Measurements from ENCODE around the gene GNB2.

The GNB2 gene

GRCh38 chr7:100687751-100688300 is 14.3 kb downstream of the GNB2 start:
- H3K36me3 ChIP-seq (ENCODE audit: control insufficient read depth in 2 of 2, insufficient read depth in 2 of 2, low read length in 2 of 2): peaks cover 46 to 50% of the 10 kb centered on the region in 2 donors
- peaks cover 14% of the 10 kb centered on the region in 2 donors for H3K4me1 ChIP-seq (ENCODE audit: control insufficient read depth in 2 of 2, insufficient read depth in 2 of 2, low read length in 2 of 2)
- no peaks in the 10 kb centered on the region for H3K27me3 ChIP-seq (ENCODE audit: control insufficient read depth in 2 of 2, insufficient read depth in 2 of 2, low read length in 2 of 2)
- H3K4me3 ChIP-seq (ENCODE audit: low read length in 2 of 2): no peak overlapping the region
- no peak overlapping the region for H3K27ac ChIP-seq (ENCODE audit: low read depth in 2 of 2, low read length in 2 of 2)
- no peaks in the 10 kb centered on the region for H3K9me3 ChIP-seq (ENCODE audit: control insufficient read depth in 2 of 2, low read length in 2 of 2)
- no peak overlapping the region for H3K9ac ChIP-seq (ENCODE audit: low read depth in 1 of 2, low read length in 2 of 2)

- Histone ChIP-seq H3K9me3 (ENCODE audit: control insufficient read depth in 2 of 2, low read length in 2 of 2) (no peaks in the 10 kb centered on the region), H3K27ac (ENCODE audit: low read depth in 2 of 2, low read length in 2 of 2) (no peak overlapping the region), H3K9ac (ENCODE audit: low read depth in 1 of 2, low read length in 2 of 2) (no peak overlapping the region), H3K4me3 (ENCODE audit: low read length in 2 of 2) (no peak overlapping the region), H3K27me3 (ENCODE audit: control insufficient read depth in 2 of 2, insufficient read depth in 2 of 2, low read length in 2 of 2) (no peaks in the 10 kb centered on the region), H3K4me1 (ENCODE audit: control insufficient read depth in 2 of 2, insufficient read depth in 2 of 2, low read length in 2 of 2) (peaks cover 16 to 19% of the 10 kb centered on the region in 2 donors), H3K36me3 (ENCODE audit: control insufficient read depth in 2 of 2, insufficient read depth in 2 of 2, low read length in 2 of 2) (peaks cover 42 to 45% of the 10 kb centered on the region in 2 donors)
Observed at GRCh38 chr7:100688326-100688860, 14.9 kb downstream of the GNB2 start.

DNA sequence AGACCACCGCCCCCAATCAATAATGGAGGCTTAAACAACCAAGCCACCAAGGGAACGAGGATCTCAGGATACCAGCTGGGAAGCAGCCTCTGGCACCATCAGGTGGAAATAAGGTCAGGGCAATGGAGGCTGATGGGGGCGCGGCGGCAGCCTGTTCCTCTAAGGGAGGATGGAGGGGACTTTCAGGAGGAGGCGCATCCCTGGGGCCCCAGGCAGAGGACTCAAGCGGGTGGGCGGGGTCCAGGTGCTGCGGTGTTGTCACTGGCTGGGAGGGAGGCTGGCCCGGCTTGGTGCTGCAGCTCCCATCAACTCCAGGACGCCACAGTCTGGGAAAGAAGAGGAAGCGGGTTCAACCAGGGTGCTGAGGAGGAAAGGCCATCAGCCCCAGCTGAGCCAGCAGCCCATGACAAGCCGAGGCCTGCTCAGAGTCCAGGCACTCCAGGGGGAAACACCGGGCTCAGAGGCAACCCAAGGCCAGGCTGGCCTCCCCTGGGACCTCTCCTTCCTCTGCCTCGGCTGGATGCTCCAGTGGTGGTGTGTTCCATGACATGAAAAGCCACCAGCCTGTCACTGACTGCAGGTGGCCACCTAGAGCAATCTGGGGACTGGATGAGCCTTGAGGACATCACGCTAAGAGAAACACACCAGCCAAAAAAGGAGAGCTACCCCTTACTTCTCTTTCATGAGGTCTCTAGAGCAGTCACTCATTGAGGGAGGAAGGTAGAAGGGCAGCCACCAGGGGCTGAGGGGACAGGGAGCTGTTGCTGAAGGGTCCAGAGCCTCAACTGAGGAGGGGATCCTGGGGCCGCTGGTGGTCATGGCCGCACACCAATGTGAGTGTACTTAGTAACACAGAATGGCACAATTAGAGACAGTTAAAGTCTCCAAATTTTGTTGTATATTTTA is 15.9 kb downstream of the GNB2 start:
- H3K27me3 ChIP-seq (ENCODE audit: control insufficient read depth in 2 of 2, insufficient read depth in 2 of 2, low read length in 2 of 2): no peaks in the 10 kb centered on the region
- H3K4me3 ChIP-seq (ENCODE audit: low read length in 2 of 2): no peak overlapping the region
- peaks cover 16 to 19% of the 10 kb centered on the region in 2 donors for H3K4me1 ChIP-seq (ENCODE audit: control insufficient read depth in 2 of 2, insufficient read depth in 2 of 2, low read length in 2 of 2)
- no peaks in the 10 kb centered on the region for H3K9me3 ChIP-seq (ENCODE audit: control insufficient read depth in 2 of 2, low read length in 2 of 2)
- H3K27ac ChIP-seq (ENCODE audit: low read depth in 2 of 2, low read length in 2 of 2): no peak overlapping the region
- H3K36me3 ChIP-seq (ENCODE audit: control insufficient read depth in 2 of 2, insufficient read depth in 2 of 2, low read length in 2 of 2): peaks cover 35 to 38% of the 10 kb centered on the region in 2 donors
- no peak overlapping the region for H3K9ac ChIP-seq (ENCODE audit: low read depth in 1 of 2, low read length in 2 of 2)

DNA sequence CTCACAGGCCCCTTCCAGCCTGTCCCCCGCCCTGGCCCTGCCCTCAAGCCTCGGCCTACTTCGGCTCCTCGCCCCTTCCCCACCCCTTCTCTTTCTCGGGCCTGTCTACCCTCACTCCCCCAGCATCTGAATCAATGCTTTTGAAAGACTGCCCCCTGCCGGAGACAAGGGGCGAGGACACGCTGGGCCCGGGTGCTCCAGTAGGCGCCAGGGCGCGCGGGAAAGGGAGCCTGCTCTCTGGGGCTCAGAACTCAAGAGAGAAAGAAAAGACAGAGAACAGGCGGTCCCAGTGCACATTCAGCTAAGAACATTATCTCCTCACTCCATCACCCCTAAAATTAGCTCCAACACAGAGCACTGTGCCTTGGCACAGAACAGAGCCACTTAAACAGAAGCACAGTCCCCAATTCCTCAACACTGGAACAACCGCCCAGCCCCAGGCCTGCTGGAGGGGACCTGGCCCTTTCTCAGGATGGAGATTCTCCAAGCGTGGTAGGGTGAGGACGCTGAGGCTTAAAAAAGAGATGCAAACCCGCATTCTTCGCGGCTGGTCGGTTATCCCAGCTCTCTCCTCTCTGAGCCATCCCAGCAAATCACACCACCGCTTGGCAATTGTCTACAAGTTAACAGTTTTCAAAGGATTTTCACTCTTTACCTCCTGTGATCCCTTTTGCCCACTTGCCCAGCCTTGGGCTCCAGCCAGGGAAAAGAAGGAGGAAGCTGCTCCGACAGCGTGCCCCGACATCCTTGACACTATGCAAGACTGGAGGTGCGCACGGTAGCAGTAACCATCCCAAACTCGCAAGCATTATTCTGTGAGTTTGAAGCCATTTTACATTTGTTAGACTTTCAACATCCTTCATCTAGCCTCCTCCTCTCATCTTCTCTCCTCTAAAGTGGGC is 18.4 kb downstream of the GNB2 start:
- Histone ChIP-seq H3K4me1 (ENCODE audit: control insufficient read depth in 2 of 2, insufficient read depth in 2 of 2, low read length in 2 of 2) (peaks cover 16 to 19% of the 10 kb centered on the region in 2 donors), H3K27me3 (ENCODE audit: control insufficient read depth in 2 of 2, insufficient read depth in 2 of 2, low read length in 2 of 2) (no peaks in the 10 kb centered on the region), H3K9ac (ENCODE audit: low read depth in 1 of 2, low read length in 2 of 2) (no peak overlapping the region), H3K9me3 (ENCODE audit: control insufficient read depth in 2 of 2, low read length in 2 of 2) (no peaks in the 10 kb centered on the region), H3K36me3 (ENCODE audit: control insufficient read depth in 2 of 2, insufficient read depth in 2 of 2, low read length in 2 of 2) (peaks cover 14 to 19% of the 10 kb centered on the region in 2 donors), H3K4me3 (ENCODE audit: low read length in 2 of 2) (peak overlapping the region; percentile 24 to 40), H3K27ac (ENCODE audit: low read depth in 2 of 2, low read length in 2 of 2) (no peak overlapping the region)

DNA sequence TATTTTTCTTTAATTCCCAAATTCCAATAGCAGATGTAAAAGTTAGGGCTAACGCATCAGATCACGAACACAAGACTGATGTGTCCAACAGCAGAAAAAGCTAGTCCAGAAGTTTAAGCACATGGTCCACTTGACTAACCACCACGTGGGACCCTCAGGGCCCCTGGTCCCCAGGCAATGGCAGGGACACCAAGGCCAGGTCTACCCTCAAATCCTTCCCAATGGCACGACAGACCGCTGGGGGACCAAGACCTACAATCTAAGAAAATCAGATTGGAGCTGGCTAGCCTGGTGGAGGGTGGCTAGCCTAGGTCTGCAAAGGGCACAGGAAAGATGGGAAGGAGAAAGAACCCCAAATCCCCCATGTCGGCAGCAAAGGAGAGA is 19.0 kb downstream of the GNB2 start:
- no peak overlapping the region for H3K27ac ChIP-seq (ENCODE audit: low read depth in 2 of 2, low read length in 2 of 2)

GRCh38 chr7:100693312-100694097 is 20.0 kb downstream of the GNB2 start:
- peak overlapping the region; percentile 59 to 81 for H3K4me3 ChIP-seq (ENCODE audit: low read length in 2 of 2)
- peak overlapping the region; percentile 70 to 75 for H3K9ac ChIP-seq (ENCODE audit: low read depth in 1 of 2, low read length in 2 of 2)
- no peaks in the 10 kb centered on the region for H3K9me3 ChIP-seq (ENCODE audit: control insufficient read depth in 2 of 2, low read length in 2 of 2)
- H3K27ac ChIP-seq (ENCODE audit: low read depth in 2 of 2, low read length in 2 of 2): peak overlapping the region in 1 of 2 donors; percentile 23
- no peaks in the 10 kb centered on the region for H3K27me3 ChIP-seq (ENCODE audit: control insufficient read depth in 2 of 2, insufficient read depth in 2 of 2, low read length in 2 of 2)
- peaks cover 4 to 6% of the 10 kb centered on the region in 2 donors for H3K36me3 ChIP-seq (ENCODE audit: control insufficient read depth in 2 of 2, insufficient read depth in 2 of 2, low read length in 2 of 2)
- peaks cover 16 to 19% of the 10 kb centered on the region in 2 donors for H3K4me1 ChIP-seq (ENCODE audit: control insufficient read depth in 2 of 2, insufficient read depth in 2 of 2, low read length in 2 of 2)

More for the DNA sequence above, 19.0 kb downstream of the GNB2 start:
- H3K9me3 ChIP-seq (ENCODE audit: control insufficient read depth in 2 of 2, low read length in 2 of 2): no peaks in the 10 kb centered on the region
- H3K27me3 ChIP-seq (ENCODE audit: control insufficient read depth in 2 of 2, insufficient read depth in 2 of 2, low read length in 2 of 2): no peaks in the 10 kb centered on the region
- peak overlapping the region; percentile 59 to 81 for H3K4me3 ChIP-seq (ENCODE audit: low read length in 2 of 2)
- peak overlapping the region in 1 of 2 donors; percentile 70 for H3K9ac ChIP-seq (ENCODE audit: low read depth in 1 of 2, low read length in 2 of 2)
- peaks cover 16 to 19% of the 10 kb centered on the region in 2 donors for H3K4me1 ChIP-seq (ENCODE audit: control insufficient read depth in 2 of 2, insufficient read depth in 2 of 2, low read length in 2 of 2)
- peaks cover 13 to 15% of the 10 kb centered on the region in 2 donors for H3K36me3 ChIP-seq (ENCODE audit: control insufficient read depth in 2 of 2, insufficient read depth in 2 of 2, low read length in 2 of 2)

- Histone ChIP-seq H3K9ac (ENCODE audit: low read depth in 1 of 2, low read length in 2 of 2) (peak within 1 kb of the TSS; percentile 70 to 75), H3K27ac (ENCODE audit: low read depth in 2 of 2, low read length in 2 of 2) (peak within 1 kb of the TSS in 1 of 2 donors; percentile 32), H3K4me3 (ENCODE audit: low read length in 2 of 2) (peak within 1 kb of the TSS; percentile 59 to 81), H3K27me3 (ENCODE audit: control insufficient read depth in 2 of 2, insufficient read depth in 2 of 2, low read length in 2 of 2) (peaks cover 0 to 4% of the 10 kb centered on the region in 2 donors), H3K36me3 (ENCODE audit: control insufficient read depth in 2 of 2, insufficient read depth in 2 of 2, low read length in 2 of 2) (no peaks in the 10 kb centered on the region), H3K4me1 (ENCODE audit: control insufficient read depth in 2 of 2, insufficient read depth in 2 of 2, low read length in 2 of 2) (peaks cover 16 to 19% of the 10 kb centered on the region in 2 donors), H3K9me3 (ENCODE audit: control insufficient read depth in 2 of 2, low read length in 2 of 2) (no peaks in the 10 kb centered on the region)
Observed at GRCh38 chr7:100694098-100694745, 20.7 kb downstream of the GNB2 start, which contains the start of gene GIGYF1. Gene GIGYF1 (minus strand): TSS chr7:100694250. CDS start chr7:100688238, 6,012 bp downstream.

- Histone ChIP-seq H3K36me3 (ENCODE audit: control insufficient read depth in 2 of 2, insufficient read depth in 2 of 2, low read length in 2 of 2) (no peaks in the 10 kb centered on the region), H3K4me3 (ENCODE audit: low read length in 2 of 2) (no peak overlapping the region), H3K27me3 (ENCODE audit: control insufficient read depth in 2 of 2, insufficient read depth in 2 of 2, low read length in 2 of 2) (peaks cover 6 to 7% of the 10 kb centered on the region in 2 donors), H3K9me3 (ENCODE audit: control insufficient read depth in 2 of 2, low read length in 2 of 2) (no peaks in the 10 kb centered on the region), H3K9ac (ENCODE audit: low read depth in 1 of 2, low read length in 2 of 2) (no peak overlapping the region), H3K27ac (ENCODE audit: low read depth in 2 of 2, low read length in 2 of 2) (no peak overlapping the region), H3K4me1 (ENCODE audit: control insufficient read depth in 2 of 2, insufficient read depth in 2 of 2, low read length in 2 of 2) (peaks cover 16 to 19% of the 10 kb centered on the region in 2 donors)
Observed at GRCh38 chr7:100696123-100696521, 22.6 kb downstream of the GNB2 start.

DNA sequence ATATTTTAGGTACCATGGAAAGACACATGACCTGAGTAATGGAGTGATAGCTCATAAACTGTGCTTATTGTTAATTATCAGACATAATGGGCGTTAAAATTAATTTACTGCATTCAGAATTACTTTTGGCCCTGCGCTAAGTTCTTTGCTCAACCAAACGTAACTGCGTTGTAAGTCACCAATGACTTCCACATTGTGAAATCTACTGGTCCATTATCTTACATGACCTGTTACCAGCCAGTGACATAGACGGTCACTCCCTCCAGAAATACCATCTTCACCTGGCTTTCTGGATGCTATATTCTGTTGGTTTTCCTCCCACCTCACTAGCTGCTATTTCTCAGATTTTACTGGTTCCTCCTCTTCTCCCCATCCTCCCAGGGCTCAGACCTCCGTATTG is 25.5 kb downstream of the GNB2 start:
- Histone ChIP-seq H3K9me3 (ENCODE audit: control insufficient read depth in 2 of 2, low read length in 2 of 2) (no peaks in the 10 kb centered on the region), H3K4me1 (ENCODE audit: control insufficient read depth in 2 of 2, insufficient read depth in 2 of 2, low read length in 2 of 2) (no peaks in the 10 kb centered on the region), H3K4me3 (ENCODE audit: low read length in 2 of 2) (no peak overlapping the region), H3K27ac (ENCODE audit: low read depth in 2 of 2, low read length in 2 of 2) (no peak overlapping the region), H3K27me3 (ENCODE audit: control insufficient read depth in 2 of 2, insufficient read depth in 2 of 2, low read length in 2 of 2) (peaks cover 6 to 7% of the 10 kb centered on the region in 2 donors), H3K36me3 (ENCODE audit: control insufficient read depth in 2 of 2, insufficient read depth in 2 of 2, low read length in 2 of 2) (no peaks in the 10 kb centered on the region), H3K9ac (ENCODE audit: low read depth in 1 of 2, low read length in 2 of 2) (no peak overlapping the region)
